Effector memory CD4-positive, alpha-beta T cell (primary cell): ENCODE results near the gene SLC5A2.
"Not testable (repeated sequence)": the region's sequence is repeated elsewhere in the genome, so short reads cannot be mapped to it uniquely, and the experiment has no call there.

Experiments used
- DNase-seq, 3 donors: peaks; one replicate each; pipeline ENCODE4 v3.0.0-alpha.2; 2020
- H3K27ac ChIP-seq: 2 replicates; pipeline ENCODE4 v1.7.0; 2013; ENCODE audit warnings: mild to moderate bottlenecking, low read length, moderate library complexity; ENCODE audit not compliant: insufficient read depth, poor library complexity, severe bottlenecking
- H3K27me3 ChIP-seq: replicated peaks from 2 replicates; pipeline ENCODE4 v1.7.0; 2013; ENCODE audit warnings: mild to moderate bottlenecking, low read length; ENCODE audit not compliant: insufficient read depth, control insufficient read depth, poor library complexity, severe bottlenecking
- H3K36me3 ChIP-seq: 2 replicates; pipeline ENCODE4 v1.7.0; 2013; ENCODE audit warnings: mild to moderate bottlenecking, low read length, moderate library complexity; ENCODE audit not compliant: control insufficient read depth, insufficient read depth
- H3K4me1 ChIP-seq: 2 replicates; pipeline ENCODE4 v1.7.0; 2013; ENCODE audit warnings: low read length, mild to moderate bottlenecking; ENCODE audit not compliant: control insufficient read depth, insufficient read depth, poor library complexity, severe bottlenecking
- H3K4me3 ChIP-seq: 2 replicates; pipeline ENCODE4 v1.7.0; 2013; ENCODE audit warnings: low read length, low read depth, mild to moderate bottlenecking; ENCODE audit not compliant: insufficient read depth, poor library complexity, severe bottlenecking
- H3K9me3 ChIP-seq: 2 replicates; pipeline ENCODE4 v1.7.0; 2013; ENCODE audit warnings: mild to moderate bottlenecking, low read length, moderate library complexity; ENCODE audit not compliant: control insufficient read depth

SLC5A2 gene

GRCh38 chr16:31476303-31477219 lies 6.4 kb upstream of the SLC5A2 start:
- H3K4me1 ChIP-seq, result peaks cover 27% of the 10 kb centered on the region
- peak; percentile 71 to 82 (median 76) for DNase-seq
- H3K9me3 ChIP-seq, result no peaks in the 10 kb centered on the region
- peak overlapping the region; percentile 58 for H3K27ac ChIP-seq
- H3K4me3 ChIP-seq, result peak overlapping the region; percentile 71
- peaks cover 7% of the 10 kb centered on the region for H3K27me3 ChIP-seq
- no peaks in the 10 kb centered on the region for H3K36me3 ChIP-seq

GRCh38 chr16:31477220-31478216 lies 5.4 kb upstream of the SLC5A2 start:
- H3K36me3 ChIP-seq, result no peaks in the 10 kb centered on the region
- H3K4me3 ChIP-seq, result peak overlapping the region; percentile 53

GRCh38 chr16:31478956-31479355 lies 4.0 kb upstream of the SLC5A2 start:
- Histone ChIP-seq H3K4me1 (peaks cover 19% of the 10 kb centered on the region), H3K9me3 (no peaks in the 10 kb centered on the region), H3K4me3 (no peak overlapping the region), H3K27me3 (no peaks in the 10 kb centered on the region), H3K27ac (no peak overlapping the region), H3K36me3 (no peaks in the 10 kb centered on the region)
- DNase-seq, result no peak

More at GRCh38 chr16:31477220-31478216, 5.4 kb upstream of the SLC5A2 start:
- DNase-seq, result no peak
- Histone ChIP-seq H3K27ac (peak overlapping the region; percentile 37), H3K9me3 (no peaks in the 10 kb centered on the region), H3K4me1 (peaks cover 19% of the 10 kb centered on the region), H3K27me3 (peaks cover 1% of the 10 kb centered on the region)

GRCh38 chr16:31479751-31480150 lies 3.2 kb upstream of the SLC5A2 start:
- no peaks in the 10 kb centered on the region for H3K36me3 ChIP-seq
- H3K4me1 ChIP-seq, result peaks cover 19% of the 10 kb centered on the region
- DNase-seq, result no peak
- no peaks in the 10 kb centered on the region for H3K9me3 ChIP-seq
- H3K27me3 ChIP-seq, result no peaks in the 10 kb centered on the region
- H3K27ac ChIP-seq, result no peak overlapping the region
- H3K4me3 ChIP-seq, result no peak overlapping the region

- Histone ChIP-seq H3K27ac (no peak overlapping the region), H3K9me3 (no peaks in the 10 kb centered on the region), H3K4me1 (peaks cover 16% of the 10 kb centered on the region), H3K36me3 (no peaks in the 10 kb centered on the region), H3K27me3 (no peaks in the 10 kb centered on the region), H3K4me3 (no peak overlapping the region)
- no peak for DNase-seq
These were observed 1.9 kb upstream of the SLC5A2 start for GRCh38 chr16:31480851-31481536.

GRCh38 chr16:31484048-31484447 lies 1.1 kb downstream of the SLC5A2 start:
- not testable (repeated sequence) for H3K36me3 ChIP-seq, DNase-seq, H3K27ac ChIP-seq, H3K27me3 ChIP-seq, H3K4me1 ChIP-seq, H3K9me3 ChIP-seq, H3K4me3 ChIP-seq

GRCh38 chr16:31484491-31485171 lies 1.7 kb downstream of the SLC5A2 start:
- H3K27me3 ChIP-seq, result no peaks in the 10 kb centered on the region
- peaks cover 7% of the 10 kb centered on the region for H3K4me1 ChIP-seq
- H3K4me3 ChIP-seq, result no peak overlapping the region
- H3K9me3 ChIP-seq, result no peaks in the 10 kb centered on the region
- H3K27ac ChIP-seq, result no peak overlapping the region
- H3K36me3 ChIP-seq, result no peaks in the 10 kb centered on the region
- DNase-seq, result no peak

- no peak overlapping the region for H3K4me3 ChIP-seq
- H3K27me3 ChIP-seq, result no peaks in the 10 kb centered on the region
- H3K27ac ChIP-seq, result no peak overlapping the region
- peaks cover 7% of the 10 kb centered on the region for H3K4me1 ChIP-seq
- H3K9me3 ChIP-seq, result no peaks in the 10 kb centered on the region
- DNase-seq, result no peak
- no peaks in the 10 kb centered on the region for H3K36me3 ChIP-seq
These were observed 2.6 kb downstream of the SLC5A2 start for GRCh38 chr16:31485571-31485970.

- Histone ChIP-seq H3K27me3 (no peaks in the 10 kb centered on the region), H3K4me3 (no peak overlapping the region), H3K27ac (no peak overlapping the region), H3K4me1 (peaks cover 7% of the 10 kb centered on the region), H3K9me3 (no peaks in the 10 kb centered on the region), H3K36me3 (no peaks in the 10 kb centered on the region)
- DNase-seq, result no peak
These were observed 3.1 kb downstream of the SLC5A2 start for GRCh38 chr16:31486045-31486444.
